Large intestine (tissue), 3 donors: ENCODE results near the gene IFFO2. TPM values are rescaled to one million over a fixed set of nuclear protein-coding genes. Genes with fewer than 3 reads are reported as not detected.
"Not testable (repeated sequence)": the region's sequence is repeated elsewhere in the genome, so short reads cannot be mapped to it uniquely, and the experiment has no call there.

ENCODE experiments used
- DNase-seq, 2 donors: peaks; one replicate each; pipeline versions ENCODE4 v3.0.0 to v3.0.0-alpha.2; 2013
- H3K27ac ChIP-seq: one replicate; pipeline ENCODE4 v1.5.1; 2013; ENCODE audit warnings: low read length
- H3K27me3 ChIP-seq: 2 replicates; pipeline ENCODE4 v1.6.1; 2013; ENCODE audit warnings: low read length; ENCODE audit not compliant: control insufficient read depth, insufficient read depth
- H3K36me3 ChIP-seq: 2 replicates; pipeline ENCODE4 v1.6.1; 2013; ENCODE audit warnings: low read length; ENCODE audit not compliant: control insufficient read depth, insufficient read depth
- H3K4me1 ChIP-seq: one replicate; pipeline ENCODE4 v1.6.1; 2013; ENCODE audit warnings: low read length; ENCODE audit not compliant: control insufficient read depth, insufficient read depth
- H3K4me3 ChIP-seq: one replicate; pipeline ENCODE4 v1.5.1; 2013; ENCODE audit warnings: low read length
- H3K9me3 ChIP-seq: one replicate; pipeline ENCODE4 v1.6.1; 2013; ENCODE audit warnings: mild to moderate bottlenecking, low read depth, low read length, moderate library complexity; ENCODE audit not compliant: control insufficient read depth
- WGBS: methylation state at CpG from one replicate; pipeline ENCODE4 v1.1.5; 2013; ENCODE audit warnings: low lambda C conversion rate; ENCODE audit not compliant: insufficient coverage; 5-methylcytosine and 5-hydroxymethylcytosine counted together
- polyA plus RNA-seq: library from polyadenylated mRNA; unstranded; fragments of 120-200 nt; gene quantifications from one replicate; pipeline ENCODE4 v1.2.1, GENCODE V29; 2013

The IFFO2 gene
- polyA plus RNA-seq, 1 donor, result 3.4 TPM

DNA sequence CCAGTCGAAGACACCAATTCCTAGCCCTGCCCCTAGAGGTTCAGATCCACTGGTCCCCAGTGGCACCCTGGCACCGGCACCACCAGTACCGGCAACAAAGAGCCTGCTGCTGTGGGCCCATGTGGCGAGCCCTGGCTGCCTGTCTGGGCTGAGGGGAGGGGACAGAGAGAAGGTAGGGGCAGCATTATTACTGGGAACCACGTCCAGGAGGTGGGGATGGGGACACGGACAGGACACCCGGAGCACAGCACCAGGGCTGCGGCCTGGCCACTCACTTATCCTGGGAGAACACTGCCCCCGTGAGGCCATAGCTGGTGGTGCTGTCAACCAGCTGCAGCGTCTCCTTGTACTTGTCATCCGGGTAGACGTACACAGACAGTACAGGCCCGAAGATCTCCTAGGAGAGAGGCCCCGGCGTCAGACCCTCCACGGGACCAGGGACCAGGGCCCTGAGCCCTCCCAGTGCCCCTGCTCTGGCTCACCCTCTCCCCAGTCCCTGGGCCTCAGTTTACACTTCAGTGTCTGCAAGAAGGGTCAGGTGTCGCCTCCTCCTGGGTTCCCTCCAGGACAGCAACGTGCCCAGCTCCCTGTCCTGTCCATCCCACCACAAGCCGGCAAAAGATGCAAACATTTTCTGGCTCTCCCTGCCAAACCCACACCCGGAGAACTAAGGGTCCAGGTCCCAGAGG lies 81.2 kb downstream of the IFFO2 start:
- WGBS, result no CpG with 5 or more reads among the region's 20 CpGs

DNA sequence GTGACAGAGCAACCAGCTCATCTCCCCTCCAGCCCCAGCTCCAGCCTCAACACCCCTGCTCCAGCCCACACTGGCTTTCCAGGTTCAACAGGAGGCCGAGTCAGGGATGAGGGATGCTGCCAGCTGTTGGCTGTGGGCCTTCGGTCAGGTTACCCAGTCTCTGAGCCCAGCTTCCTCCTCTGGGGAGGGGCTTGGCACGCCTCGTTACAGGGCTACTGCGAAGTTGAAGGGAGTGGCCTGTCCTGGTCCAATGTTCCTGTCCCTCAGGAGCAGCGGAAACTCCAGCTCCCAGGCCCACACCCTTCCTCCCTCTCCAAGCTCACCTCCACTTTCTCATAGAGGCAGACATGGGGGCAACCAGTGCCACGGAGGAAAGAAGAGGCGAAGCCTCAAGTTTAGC lies 81.9 kb downstream of the IFFO2 start:
- H3K36me3 ChIP-seq, result no peaks in the 10 kb centered on the region
- H3K27me3 ChIP-seq, result peaks cover 10% of the 10 kb centered on the region
- WGBS, result no CpG with 5 or more reads among the region's 8 CpGs
- no peaks in the 10 kb centered on the region for H3K4me1 ChIP-seq
- no peak overlapping the region for H3K4me3 ChIP-seq
- no peak for DNase-seq
- H3K9me3 ChIP-seq, result no peaks in the 10 kb centered on the region
- no peak overlapping the region for H3K27ac ChIP-seq

More for the DNA sequence above, 81.2 kb downstream of the IFFO2 start:
- Histone ChIP-seq H3K4me3 (no peak overlapping the region), H3K27me3 (peaks cover 15% of the 10 kb centered on the region), H3K9me3 (no peaks in the 10 kb centered on the region), H3K27ac (no peak overlapping the region), H3K36me3 (no peaks in the 10 kb centered on the region), H3K4me1 (no peaks in the 10 kb centered on the region)
- DNase-seq, result peak; percentile 59 to 65

DNA sequence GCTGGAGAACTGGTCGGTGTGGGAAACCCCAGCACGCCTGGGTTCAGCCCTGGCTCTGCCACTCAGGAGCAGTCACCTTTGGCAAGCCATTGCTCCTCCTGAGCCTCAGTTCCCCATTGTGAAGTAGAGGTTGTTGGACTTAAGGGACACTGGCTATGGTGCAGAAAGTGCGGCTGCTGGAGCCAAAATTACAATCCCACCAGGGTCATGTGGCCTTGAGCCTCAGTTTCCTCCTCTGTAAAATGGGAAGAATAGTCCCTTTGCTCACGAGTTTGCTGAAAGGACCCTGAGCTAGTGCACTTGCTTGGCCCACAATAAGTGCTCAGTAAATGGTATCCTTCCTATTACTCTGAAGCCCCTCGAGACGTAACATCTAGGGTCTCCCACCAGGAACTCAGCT lies 82.4 kb downstream of the IFFO2 start:
- no peak for DNase-seq
- Histone ChIP-seq H3K27me3 (peaks cover 4% of the 10 kb centered on the region), H3K27ac (no peak overlapping the region), H3K9me3 (no peaks in the 10 kb centered on the region), H3K4me3 (no peak overlapping the region), H3K4me1 (no peaks in the 10 kb centered on the region), H3K36me3 (no peaks in the 10 kb centered on the region)
- no CpG with 5 or more reads among the region's 6 CpGs for WGBS

DNA sequence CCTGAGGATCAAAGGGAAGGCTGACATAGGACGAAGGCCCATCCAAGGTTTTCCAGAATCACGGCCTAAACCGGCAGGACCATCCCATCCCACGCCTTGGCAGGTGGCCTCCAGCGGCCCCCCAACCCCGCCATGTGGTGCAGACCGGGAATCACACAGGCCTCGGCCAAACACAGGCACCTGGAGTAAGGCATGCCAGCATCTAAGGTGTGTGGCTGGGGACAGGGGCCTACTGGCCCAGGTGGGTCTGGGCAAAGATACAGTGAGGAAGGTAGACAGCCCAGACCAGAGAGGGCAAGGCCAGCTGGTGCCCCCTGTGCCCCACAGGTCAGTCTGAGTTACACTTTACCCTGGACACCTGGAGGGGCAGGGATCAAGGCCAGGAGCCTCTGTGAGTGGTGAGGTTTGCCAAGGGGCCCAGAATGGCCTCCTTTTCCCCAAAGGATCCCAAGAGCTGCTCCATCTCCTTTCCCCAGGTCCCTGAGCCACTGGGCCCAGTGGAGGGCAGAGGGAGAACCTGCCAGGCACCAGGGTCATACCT lies 84.3 kb downstream of the IFFO2 start:
- Histone ChIP-seq H3K4me3 (no peak overlapping the region), H3K4me1 (no peaks in the 10 kb centered on the region), H3K27ac (no peak overlapping the region), H3K27me3 (no peaks in the 10 kb centered on the region), H3K36me3 (no peaks in the 10 kb centered on the region), H3K9me3 (no peaks in the 10 kb centered on the region)
- no peak for DNase-seq
- WGBS, result no CpG with 5 or more reads among the region's 8 CpGs

DNA sequence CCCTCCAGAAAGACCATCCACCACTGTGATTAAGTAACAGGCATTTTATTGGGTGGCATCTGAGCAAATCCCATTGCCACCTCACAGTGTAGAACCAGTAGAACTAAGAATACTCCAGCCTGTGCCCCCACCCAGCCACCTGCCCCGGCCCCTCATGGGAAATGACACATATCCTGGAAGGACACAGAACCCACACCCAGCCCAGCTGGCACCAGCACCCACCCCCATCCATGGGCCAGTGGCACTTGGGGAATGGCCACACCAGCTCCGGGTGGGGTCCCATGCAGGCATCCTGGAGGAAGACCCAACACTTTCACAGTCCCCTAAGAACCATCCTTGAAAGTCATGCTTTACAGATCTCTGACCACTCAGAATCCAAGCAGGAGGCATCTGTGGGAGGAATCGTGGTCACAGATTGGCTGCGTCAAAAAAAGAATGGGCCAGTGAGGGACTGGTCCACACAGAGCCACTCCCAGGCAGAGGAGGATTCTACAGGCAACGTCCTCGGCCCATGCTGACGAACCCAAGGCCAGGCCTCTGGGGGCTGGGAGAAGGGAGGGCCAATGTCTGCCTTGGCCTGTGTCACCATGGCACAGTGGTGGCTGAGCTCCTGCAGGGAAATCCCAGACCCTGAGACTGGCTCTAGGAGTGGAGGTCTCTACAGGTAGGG lies 84.9 kb downstream of the IFFO2 start:
- H3K27ac ChIP-seq, result no peak overlapping the region
- no peaks in the 10 kb centered on the region for H3K27me3 ChIP-seq
- no peak overlapping the region for H3K4me3 ChIP-seq
- WGBS, result no CpG with 5 or more reads among the region's 7 CpGs
- no peaks in the 10 kb centered on the region for H3K36me3 ChIP-seq
- no peak for DNase-seq
- no peaks in the 10 kb centered on the region for H3K4me1 ChIP-seq
- no peaks in the 10 kb centered on the region for H3K9me3 ChIP-seq

DNA sequence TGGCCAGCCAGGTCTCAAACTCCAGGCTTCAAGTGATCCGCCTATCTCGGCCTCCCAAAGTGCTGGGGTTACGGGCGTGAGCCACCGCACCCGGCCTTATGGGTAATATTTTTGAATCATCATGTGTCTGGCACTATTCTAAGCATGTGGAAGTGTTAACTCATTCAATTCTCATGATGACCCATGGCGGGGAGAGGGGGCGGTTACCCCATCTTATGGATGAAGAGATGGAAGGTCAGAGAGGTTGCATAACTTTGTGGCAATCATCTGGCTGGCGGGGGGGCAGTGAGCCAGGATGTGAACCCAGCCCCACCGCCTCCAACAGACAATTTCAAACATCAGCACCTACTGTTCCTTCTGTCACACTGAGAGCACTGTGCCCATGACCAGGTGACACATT lies 85.5 kb downstream of the IFFO2 start:
- Histone ChIP-seq H3K4me3 (no peak overlapping the region), H3K27me3 (peaks cover under 1% of the 10 kb centered on the region), H3K9me3 (no peaks in the 10 kb centered on the region), H3K36me3 (no peaks in the 10 kb centered on the region), H3K4me1 (no peaks in the 10 kb centered on the region), H3K27ac (no peak overlapping the region)
- DNase-seq, result no peak
- no CpG with 5 or more reads among the region's 10 CpGs for whole genome bisulfite sequencing

DNA sequence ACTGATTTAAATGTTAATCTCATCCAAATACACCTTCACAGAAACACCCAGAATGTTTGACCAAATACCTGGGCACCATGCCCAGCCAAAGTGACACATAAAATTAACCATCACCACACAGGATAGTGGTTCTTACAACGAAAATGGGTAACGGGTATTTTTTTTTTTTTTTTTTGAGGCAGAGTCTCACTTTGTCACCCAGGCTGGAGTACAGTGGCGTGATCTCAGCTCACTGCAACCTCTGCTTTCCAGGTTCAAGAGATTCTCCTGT lies 85.9 kb downstream of the IFFO2 start:
- 45% methylated on average over 2 of the region's 3 CpGs for WGBS
- DNase-seq, H3K4me3 ChIP-seq, H3K9me3 ChIP-seq, H3K27me3 ChIP-seq, H3K27ac ChIP-seq, H3K4me1 ChIP-seq, H3K36me3 ChIP-seq: not testable (repeated sequence)

DNA sequence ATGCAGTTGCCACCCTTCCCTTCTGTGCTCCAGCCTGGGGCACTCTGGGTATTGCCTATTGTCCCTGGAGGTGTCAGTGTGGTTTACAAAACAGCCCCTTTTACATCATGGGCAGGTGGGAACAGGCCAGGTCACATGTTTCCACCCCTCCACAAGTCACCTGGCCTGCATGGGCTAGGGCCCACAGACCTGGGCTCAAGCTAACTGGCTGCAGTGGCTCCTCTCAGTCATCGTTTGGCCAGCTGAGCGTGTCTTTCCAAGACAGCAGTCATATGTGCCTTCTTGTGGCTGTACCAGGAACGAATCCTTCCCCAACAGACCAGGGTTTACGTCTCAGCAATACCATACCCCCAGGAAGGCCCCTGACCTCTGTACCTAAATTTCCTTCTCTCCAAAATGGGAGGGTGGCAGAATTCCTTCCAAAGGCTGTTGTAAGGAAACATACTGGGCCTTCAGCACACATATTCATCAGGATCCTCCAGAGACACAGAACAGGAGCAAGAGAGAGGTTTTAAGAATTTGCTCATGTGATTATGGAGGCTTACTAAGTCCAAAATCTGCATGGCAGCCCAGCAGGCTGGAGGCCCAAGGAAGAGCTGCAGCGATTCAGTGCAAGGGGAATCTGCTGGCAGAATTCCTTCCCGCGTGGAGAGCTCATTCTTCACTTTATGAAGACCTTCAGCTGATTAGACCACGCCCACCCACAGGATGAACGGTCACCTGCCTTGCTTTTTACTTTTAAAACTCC lies 86.5 kb downstream of the IFFO2 start:
- no peaks in the 10 kb centered on the region for H3K4me1 ChIP-seq
- no peaks in the 10 kb centered on the region for H3K9me3 ChIP-seq
- peaks cover 8% of the 10 kb centered on the region for H3K27me3 ChIP-seq
- H3K4me3 ChIP-seq, result no peak overlapping the region
- no peak for DNase-seq
- no peaks in the 10 kb centered on the region for H3K36me3 ChIP-seq
- WGBS, result no CpG with 5 or more reads among the region's 9 CpGs
- H3K27ac ChIP-seq, result no peak overlapping the region

DNA sequence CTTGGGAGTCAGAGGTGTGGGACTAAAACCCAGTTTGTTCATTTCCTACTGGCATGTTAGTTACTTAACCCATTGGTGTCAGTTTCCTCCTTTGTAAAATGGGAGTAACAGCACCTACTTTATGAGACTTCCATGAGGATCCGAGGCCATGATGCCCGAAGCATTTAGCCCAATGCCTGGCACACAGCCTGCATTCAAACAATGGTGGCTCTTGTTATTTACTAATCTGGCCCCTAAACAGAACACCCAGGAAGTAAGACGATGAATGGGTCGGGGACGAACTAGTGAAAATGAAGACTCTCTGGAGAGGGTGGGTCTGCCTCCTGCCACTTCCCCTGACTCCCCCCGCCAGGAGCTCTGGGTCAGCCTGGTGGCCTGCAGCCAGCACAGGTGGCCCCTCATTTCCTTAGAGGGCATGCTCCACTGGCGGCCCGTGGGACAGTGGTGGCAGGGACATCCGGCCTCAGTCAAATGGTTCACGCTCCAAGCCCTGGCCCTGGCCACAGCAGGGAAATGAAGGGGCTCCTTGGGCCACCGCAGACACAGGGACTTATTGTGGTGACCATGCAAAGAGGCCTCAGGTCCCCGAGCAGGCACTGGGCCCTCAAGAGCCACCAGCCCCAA lies 87.6 kb downstream of the IFFO2 start:
- Histone ChIP-seq H3K36me3 (no peaks in the 10 kb centered on the region), H3K27ac (no peak overlapping the region), H3K4me1 (no peaks in the 10 kb centered on the region), H3K9me3 (no peaks in the 10 kb centered on the region), H3K4me3 (no peak overlapping the region), H3K27me3 (peaks cover 13% of the 10 kb centered on the region)
- DNase-seq, result no peak
- no CpG with 5 or more reads among the region's 12 CpGs for WGBS

DNA sequence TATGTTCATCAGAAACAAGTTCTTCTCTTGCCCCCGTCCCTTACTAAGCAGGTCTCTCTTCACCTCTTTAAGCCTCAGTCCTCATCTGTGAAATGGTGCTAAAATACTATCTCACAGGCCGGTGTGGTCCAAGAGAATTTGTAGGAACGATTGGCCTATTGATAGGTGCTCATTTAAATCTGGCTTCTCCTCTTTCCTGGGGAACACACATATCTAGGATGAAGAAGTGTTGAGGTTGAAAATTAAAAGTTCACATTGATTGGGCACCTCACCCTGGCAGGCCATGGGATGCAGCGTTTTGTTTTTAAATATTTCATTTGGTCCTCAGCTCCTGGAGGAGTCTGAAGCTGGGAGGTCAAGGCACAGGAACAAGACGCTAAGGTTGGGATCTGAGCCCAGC lies 88.1 kb downstream of the IFFO2 start:
- peaks cover 13% of the 10 kb centered on the region for H3K27me3 ChIP-seq
- no CpG with 5 or more reads among the region's 5 CpGs for WGBS

More for the DNA sequence above, 88.1 kb downstream of the IFFO2 start:
- Histone ChIP-seq H3K4me1 (no peaks in the 10 kb centered on the region), H3K9me3 (no peaks in the 10 kb centered on the region), H3K36me3 (no peaks in the 10 kb centered on the region), H3K4me3 (no peak overlapping the region), H3K27ac (no peak overlapping the region)
- no peak for DNase-seq
